NCI-H187 treated with DMSO at 0.1 percent for 48 hours (cell line): ENCODE data around the gene GRIK3.
A peak's percentile ranks its signal among the peaks of the same experiment; 100 is the strongest.

ENCODE experiments used
- DNase-seq: peaks from one replicate; lab custom pipeline; 2025; lab: John Stamatoyannopoulos, UW

GRIK3 gene

DNA sequence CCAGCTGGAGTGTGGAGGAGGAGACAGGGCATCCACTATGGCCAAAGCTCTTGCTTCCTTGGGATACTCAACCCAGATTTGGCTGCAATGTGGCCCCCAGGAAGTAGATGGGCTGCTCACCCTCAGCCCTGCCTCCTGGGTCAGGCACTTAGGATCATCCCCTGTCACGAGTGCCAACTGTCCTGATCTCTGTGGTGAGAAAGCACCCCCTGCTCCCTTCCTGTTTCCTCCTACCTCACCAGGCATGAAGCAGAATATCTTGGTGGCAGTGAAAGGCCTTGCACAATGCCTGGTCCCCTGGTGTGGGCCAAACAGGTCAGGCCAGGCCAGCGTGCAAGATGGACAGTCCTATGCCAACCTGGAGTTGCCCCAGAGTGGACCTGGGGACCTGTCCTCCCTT, 211.7 kb downstream of the GRIK3 start:
- no peak for DNase-seq

DNA sequence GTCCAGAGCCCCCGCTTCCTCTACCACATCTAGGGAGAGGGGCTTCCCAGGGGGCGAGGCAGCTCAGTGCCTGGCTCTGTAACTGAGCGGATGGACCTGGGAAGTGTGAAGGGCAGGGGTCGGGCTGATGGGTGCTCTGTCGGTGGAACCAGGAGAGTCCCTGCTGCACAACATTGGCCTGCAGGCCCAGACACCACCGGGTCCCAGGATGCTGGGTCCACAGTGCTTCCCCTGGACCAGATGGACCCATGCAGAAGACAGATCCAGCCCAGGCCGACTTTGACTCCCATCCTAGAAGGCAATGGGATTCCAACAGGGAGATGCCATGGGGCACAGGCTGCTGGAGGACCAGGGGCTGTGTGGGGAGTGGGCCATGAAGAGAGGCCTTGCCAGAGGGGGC, 212.9 kb downstream of the GRIK3 start:
- DNase-seq: no peak

DNA sequence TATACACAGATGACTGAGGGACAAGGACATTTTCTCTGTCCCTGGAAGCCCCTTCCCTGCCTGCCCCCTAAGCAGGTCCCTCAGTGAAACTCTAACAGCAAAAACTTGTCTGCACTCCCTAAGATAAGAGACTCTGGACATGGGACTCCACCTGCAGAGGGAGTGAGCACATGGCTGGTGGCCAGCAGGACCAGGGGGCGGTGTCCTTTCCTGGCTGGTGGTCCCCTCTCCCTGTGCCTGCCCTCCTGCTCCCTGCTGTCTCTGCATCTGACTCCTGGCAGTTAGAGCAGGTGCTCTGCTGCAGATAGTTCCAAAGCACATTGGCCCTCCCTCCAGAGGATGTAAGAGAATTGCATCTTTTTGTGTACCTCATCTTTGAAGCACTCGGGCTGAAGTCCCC, 215.5 kb downstream of the GRIK3 start:
- no peak for DNase-seq

DNA sequence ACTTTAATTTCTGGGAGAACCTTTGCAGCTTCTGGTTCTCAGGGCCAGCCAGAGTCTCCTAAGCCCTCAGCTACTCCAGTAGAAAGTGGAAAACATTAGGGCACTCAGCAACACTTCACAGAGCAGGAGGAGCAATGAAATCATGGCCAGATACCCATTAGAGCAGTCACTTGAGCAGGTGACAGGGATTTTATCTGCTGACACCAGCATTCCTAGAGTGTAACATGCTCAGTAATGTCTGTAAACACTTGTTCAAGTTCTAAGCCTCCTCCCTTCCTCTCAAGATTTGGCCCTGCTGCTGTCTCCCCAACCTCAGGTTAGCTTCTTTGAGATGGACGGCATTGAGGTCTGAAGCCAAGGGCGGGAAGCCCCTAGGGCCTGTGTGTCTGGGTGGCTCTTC, 218.0 kb downstream of the GRIK3 start:
- peak; percentile 33 for DNase-seq

DNA sequence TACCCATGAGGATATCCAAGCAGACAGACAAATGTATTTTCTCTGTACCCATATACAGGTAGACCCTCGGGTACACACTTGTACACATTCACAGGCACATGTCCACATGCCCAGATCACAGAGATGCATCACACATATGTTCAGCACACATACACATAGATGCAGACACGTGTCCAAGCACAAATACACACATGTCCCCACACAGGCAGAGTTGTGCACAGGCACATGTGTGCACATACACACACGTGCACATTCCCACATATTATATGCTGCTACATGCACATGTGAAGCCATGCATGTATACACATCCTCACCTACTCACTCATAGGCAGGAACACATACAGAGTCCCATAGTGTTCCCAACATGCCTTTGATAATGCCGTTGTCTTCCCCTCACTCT, 219.5 kb downstream of the GRIK3 start:
- no peak for DNase-seq

DNA sequence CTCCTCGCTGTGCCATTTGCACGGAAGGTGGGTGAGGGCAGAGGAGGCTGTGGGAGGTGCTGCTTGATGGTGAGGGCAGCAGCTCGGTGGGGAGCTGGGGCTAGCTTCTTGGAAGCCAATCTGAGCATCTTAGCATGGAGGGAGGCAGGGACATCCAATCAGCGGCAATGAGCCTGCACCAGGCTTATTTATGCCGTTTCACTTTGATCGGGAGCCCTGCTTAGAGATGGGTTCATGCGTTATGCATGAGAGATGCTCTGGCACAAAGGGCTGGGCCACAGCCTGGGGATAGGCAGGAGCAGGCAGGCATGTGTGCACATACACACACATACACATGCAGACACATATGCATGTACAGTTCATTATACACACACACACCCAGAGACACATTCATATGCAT, 220.2 kb downstream of the GRIK3 start:
- DNase-seq: no peak

DNA sequence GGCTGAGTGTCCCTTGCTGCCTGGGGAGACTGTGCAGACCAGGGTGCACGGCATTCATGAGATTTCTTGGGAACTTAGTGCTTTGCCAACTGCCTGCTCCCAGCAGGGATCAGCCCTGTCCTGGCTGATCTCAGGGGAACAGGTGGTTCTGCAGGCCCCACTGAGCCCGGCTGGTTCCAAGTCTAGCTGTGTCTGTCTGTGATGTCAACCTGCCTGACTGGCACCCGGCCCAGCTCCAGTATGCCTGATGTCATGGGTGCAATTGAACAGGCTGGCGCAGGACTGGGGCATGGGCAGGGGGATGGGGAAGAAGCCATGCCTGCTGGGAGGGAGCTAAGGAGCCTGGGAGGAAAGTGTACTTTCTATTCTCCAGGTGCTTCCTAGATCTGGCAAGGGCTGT, 227.1 kb downstream of the GRIK3 start:
- DNase-seq: no peak

DNA sequence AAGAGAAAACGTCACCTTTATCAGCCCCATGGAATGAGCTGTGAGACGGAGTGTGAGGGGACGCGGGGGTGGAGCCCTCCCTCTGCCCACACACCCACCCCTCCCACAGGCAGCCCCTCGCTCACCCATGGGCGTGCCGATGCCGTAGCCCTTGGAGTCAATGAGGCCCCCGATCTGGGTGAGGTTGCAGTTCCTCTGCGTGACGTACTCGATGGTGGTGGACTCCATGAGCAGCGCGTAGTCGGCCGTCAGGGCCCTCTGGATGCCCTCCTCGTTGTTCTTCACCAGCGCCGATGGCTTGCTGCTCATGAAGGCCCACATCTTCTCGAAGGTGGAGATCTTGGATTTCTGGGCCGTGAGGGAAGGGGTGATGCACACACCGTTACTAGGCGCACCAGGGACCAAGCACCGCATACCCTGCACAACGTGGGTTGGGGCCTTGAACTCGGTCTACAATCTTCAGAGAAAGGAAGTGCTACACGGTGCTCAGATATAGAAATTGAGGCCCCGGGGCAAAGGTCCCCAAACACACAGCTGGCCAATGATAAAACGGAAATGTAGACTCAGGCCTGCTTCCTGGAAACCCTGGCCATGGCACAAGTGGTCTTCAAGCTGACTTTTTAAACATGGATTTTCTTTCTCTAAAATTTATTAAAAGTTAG, 228.2 kb downstream of the GRIK3 start:
- no peak for DNase-seq

DNA sequence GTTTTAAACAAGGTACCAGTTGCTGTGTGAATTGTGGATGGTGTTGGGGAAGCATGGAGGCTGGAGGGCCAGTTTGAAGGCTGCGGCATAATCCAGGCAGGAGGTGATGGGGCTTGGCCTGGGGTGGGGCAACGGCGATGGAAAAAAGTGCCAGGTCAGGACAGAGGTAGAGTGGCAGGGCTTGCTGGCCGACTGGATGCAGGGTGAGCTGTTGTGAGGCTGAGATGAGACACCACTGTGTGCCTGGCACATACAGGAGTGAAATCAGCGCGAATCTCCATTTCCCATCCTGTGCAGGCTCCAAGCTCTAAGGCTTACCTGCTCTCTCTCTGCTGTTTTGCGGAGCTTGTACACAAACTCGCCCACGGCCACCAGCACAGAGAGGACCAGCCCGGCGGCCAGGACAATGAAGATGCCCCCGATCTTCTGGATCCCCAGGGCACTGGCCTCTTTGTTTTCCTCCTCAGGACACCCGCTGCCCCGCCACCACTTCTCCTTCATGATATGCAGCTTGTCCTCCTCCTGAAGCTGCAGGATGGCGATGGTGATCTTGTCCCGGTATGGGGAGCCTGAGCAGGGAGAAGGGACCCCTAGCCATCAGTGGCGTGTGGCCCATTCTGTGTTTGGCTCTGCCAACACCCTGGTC, 229.5 kb downstream of the GRIK3 start:
- no peak for DNase-seq

DNA sequence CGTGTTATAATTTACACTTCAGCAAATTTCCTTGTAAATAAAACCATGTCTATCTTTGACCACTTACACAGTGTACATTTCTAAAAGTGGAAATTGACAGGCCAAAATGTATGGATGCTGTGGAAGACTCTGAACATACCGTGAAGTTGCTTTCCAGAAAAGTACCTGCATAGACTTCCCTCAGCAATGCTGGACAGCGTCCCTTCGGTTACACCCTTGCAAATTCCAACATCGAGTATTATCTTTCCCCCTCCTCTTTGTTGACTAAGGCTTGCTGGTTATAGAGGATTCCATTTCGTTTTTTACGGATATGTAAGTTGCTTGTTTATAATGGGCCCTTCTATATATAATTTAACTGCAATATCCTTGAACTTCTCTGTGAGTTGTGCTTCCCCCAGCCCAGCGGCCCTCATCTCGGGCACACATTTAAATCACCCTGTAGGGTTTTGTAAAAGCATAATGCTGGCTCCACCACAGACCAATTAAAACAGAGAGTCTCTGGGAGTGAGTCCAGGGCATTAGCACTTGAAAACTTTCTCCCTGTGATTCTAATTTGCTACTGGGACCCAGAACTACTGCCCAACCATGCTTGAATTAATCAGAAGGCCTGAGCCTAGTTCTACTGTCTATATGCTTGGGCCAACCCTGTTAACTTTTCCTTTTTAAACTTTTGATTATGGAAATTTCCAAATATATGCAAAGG, 230.3 kb downstream of the GRIK3 start:
- no peak for DNase-seq

DNA sequence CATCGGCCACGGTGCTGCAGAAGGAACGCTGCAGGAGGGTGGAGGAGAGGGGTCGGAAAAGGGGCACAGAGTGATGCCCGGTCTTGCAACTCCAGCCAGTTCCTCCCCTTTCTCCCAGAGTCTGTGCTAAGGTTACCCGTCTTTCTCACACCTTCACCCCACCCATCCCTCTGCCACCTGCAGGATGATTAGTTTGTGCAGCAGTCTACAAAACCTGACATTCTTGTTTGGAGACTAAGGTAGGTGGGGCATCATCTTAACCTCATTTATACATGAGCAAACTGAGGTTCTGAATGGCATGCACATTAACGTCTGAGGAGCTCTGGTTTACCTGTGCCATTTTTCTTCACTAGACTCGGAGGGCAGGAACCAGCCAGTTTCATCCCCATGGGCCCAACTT, 232.3 kb downstream of the GRIK3 start:
- no peak for DNase-seq

DNA sequence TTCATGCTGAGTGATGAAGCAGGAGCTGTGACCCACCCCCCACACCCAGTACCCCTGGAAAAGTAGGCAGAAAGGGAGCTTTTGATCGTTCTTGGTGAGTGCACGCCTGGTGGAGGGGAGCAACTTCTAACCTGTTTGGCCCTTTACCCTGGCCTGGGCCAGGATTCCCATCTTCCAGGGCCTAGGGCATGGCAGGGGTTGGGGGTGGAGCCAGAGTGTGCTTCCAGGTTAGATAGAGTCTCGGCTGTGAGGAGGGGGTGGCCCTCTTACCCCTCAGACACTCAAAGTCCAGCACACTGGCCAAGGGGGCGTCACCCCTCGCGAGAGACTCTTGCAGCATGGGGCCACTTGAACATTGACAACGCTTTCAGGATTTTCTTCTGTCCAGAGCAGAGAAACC, 236.6 kb downstream of the GRIK3 start:
- DNase-seq: no peak

DNA sequence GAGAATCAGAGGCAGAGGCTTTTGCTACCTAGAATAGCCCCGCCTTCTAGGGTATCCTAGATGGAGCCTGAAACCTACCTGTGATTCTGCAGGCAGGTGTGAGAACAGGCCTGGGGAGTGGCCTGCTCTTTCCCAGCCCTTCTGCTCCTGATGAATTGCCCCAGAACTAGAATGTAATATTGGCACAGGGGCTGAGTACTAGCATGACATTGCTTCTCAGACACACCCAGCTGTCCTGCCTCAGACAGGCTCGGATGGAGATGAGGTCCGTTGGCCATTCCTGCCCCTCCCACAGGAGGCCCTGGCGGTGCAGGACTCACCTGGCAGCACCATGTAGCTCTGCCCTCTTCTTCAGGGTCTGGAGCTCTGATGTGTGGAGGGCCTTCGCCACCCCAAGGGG, 237.6 kb downstream of the GRIK3 start:
- no peak for DNase-seq

DNA sequence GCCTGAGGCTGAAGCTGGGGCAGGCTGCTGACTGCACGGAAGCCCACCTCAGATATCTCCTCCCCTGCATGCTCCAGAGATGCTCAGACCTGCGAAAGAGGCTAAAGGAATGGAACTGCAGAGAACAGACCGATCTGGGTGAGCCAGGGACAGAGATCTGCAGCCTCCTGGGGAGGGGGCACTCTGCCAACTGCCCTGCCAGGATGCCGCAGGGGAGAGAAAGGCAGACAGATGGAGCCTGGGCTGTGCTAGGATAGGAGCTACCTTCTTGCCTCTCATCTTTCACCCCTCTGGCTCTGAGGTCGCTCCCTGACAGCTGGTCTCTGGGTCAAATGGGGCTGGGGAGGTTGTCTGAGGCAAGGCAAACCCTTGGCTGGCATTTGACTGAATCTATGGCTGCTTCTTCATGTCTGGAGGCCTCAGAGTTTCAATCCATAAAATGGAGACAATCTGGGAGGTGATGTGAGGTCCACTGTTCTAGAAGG, 238.2 kb downstream of the GRIK3 start:
- no peak for DNase-seq

DNA sequence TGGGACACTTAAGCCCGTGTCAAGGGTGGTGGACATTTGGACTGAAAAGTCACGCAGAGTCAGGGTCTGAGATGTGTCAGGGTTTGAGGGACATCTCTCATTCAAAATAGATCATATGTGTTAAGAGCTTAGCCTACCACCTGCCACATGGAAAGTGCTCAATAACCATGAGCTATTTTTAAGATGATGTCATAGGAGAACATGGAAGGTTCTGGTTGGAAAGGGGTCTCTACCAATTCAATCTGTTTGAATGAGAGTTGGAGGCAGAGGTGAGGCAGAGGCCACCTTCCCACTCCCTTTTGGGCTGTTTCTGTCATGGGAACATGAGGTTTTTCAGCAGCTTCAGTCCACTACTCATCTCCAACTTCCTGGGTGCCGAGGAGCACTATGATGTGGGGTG, 239.9 kb downstream of the GRIK3 start:
- no peak for DNase-seq

DNA sequence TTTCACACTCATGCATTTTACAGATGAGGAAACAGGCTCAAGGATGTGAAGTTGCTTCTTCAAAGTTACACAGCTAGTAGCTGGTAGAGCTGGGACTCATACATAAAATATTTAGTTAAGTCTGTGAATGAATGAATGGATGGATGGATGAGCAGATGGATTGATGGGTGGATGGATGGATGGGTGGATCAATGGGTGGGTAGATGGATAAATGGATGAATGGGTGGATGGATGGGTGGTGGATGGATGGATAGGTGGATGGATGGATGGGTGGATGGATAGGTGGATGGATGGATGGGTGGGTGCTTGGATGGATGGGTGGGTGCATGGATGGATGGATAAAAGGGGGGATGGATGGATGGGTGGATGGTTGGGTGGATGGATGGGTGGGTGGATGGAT, 240.9 kb downstream of the GRIK3 start:
- DNase-seq: no peak

DNA sequence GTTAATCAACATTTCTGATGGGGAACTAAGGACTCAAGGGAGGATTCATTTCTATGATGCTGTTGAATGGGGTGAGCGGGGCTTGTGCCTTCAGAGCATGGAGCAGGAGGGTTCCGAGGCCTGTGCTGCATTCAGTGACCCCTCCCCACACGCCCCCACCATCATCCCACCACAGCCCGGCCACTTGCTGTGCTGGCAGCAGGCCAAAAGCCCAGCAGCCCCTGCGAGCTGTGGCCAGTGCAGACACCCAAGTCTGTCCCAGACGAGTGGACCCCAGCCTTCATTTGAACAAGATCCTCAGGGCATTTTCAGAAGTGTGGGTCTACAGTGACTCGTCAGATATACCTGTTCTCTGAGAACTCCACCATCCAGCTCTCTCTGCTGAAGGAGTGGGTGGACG, 242.0 kb downstream of the GRIK3 start:
- DNase-seq: no peak

DNA sequence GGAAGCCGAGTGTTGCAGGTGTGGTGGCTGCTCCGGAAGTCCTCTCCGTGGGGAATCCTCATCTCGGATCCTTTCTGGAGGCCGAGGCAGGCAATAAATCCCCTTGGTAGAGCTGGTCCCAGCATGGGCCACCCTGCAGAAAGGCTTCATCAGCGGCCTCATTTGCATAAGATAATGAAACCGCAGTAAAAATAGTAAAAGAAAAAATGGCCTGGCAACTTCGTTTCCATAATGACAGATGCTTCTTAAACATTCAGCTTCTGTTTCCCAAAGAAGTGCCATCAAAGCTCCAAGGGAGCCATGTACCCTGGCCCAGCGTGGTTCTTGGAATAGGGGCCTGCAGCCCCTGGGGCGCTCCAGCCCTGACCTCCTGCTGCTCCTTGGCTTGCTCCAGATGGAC, 244.1 kb downstream of the GRIK3 start:
- DNase-seq: no peak

DNA sequence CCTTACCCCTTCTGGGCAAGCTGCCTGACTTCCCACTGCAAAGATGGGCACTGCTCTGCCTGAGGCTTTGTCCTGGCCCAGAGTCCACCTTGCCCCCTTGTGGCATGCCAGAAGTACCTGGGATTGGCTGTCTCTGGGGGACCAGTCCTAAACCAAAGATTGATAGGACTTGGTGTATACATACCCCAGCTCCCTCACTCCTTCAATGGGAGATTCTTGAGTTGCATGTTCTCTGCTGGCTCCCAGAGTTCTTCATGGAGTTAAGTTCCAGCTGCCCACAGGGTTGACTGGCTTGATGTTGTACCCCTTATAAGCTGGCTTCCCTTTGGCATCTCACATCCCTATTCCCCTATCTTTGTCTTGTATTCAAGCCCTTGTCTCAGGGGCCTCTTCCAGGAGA, 244.8 kb downstream of the GRIK3 start:
- DNase-seq: no peak

DNA sequence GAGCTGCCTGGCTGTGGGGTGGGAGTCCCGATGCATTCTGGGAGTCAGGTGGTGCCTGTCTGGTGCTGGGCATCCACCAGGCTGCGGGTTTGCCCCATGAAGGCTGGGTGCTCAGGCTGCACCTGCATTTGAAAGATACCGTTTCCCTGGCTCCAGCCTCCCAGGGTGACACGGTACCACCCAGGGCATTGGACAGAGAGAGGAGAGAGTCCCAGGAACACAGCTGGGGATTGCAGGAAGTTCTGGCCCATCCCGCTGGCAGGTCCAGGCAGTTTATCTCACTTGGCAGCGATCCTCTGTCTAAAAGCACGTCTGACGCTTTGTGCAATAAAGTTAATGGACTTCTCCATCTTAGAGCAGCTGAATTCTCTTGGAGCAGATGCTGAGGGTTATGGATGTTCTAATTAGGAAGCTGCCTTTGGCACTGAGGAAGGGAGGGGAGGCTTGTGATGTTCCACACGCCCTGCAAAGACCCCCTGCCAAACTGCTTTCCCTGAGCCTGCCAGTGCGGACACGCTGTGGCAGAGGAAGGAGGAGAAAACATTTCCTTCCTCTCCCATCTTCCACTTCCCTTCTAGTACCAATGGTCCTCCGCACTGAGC, 246.9 kb downstream of the GRIK3 start:
- no peak for DNase-seq

DNA sequence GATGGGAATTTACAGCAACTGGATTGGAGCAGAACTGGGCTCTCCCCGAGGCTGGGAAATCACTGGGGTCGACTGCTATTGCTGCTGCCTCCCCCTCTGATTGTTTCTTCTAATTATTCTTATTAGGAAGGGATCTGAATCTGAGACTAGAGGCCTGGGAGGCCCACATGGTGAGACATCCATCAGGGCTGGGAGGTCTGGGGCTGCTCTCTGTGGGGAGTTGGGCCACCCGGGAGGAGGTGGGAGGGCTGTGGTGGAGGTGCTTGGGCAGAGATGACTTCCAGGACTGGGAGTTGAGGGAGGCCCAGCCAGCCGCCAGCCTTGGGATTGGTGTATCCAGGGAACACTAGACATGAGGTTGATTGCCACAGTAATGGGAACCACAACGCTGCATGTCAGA, 247.9 kb downstream of the GRIK3 start:
- no peak for DNase-seq

DNA sequence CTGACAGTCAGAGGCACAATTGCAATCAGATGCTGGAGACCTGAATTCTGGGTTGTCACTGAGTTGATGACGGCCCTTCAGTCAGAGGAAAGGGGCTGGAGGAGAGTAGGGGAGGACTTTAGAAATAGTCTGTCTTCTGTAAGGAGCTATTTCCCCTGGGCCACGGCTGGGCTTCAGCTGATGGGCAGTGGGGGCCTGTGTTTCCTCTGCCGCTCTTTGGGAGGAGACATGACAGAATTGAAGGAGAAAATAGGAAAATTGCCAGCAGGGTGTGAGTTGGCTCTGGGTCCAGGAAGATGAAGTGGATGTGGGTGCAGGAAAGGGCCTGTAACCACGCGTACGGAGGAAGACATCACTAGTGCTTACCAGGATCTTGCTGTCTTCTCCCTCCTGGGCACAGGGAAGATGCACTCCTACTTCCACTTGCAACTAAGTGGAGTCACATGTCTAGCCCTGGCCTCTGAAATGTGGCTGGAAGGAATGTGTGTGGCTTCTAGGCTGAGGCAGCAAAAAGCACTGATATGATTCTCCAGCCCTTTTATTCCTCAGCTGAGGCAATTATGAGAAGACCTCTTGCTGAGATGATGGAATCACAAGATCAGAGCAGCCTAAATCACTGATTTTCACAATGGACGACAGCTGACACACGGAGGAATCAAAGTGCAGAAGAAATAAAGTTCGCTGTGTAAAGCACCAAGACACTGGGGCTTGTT, 250.0 kb downstream of the GRIK3 start:
- no peak for DNase-seq
